Measurements from ENCODE around the gene PIK3R5. TPM values are rescaled to one million over a fixed set of nuclear protein-coding genes. Genes with fewer than 3 reads are reported as not detected.

Gene PIK3R5
- total and polyA plus RNA-seq, 5 experiments from 2014 or later = 20.0 to 104 (median 44.0) TPM

DNA sequence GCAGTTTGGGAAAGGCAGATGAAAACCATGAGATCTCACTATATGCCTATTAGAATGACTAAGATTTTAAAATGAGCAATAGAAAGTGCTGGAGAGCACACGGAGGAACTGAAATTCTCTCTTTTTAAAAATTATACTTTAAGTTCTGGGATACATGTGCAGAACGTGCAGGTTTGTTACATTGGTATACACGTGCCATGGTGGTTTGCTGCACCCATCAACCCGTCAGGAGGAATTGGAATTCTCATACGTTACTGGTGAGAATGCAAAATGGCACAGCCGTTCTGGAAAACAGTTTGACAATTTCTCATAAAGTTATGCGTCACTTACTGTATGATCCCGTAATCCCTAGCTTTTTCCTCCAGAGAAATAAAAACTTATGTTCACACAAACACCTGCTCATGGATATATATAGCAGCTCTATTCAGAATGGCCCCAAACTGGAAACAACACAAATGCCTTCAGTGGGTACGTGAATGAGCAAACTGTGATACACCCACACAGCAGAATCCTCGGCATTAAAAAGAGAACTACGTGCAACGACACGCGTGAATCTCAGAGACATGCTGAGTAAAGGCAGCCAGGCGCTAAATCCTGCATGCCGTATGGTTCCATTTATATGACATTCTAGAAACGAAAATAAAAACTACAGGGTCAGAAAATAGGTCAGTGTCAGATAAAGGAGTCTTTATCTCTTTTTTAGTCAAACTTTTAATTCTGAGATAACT, 109.9 kb downstream of the PIK3R5 start:
- no peaks in the 10 kb centered on the region for H3K36me3 Mint-ChIP-seq
- H3K27me3 Mint-ChIP-seq = no peaks in the 10 kb centered on the region
- H3K4me1 Mint-ChIP-seq = peaks cover 4 to 28% (median 17%) of the 10 kb centered on the region in 4 donors
- H3K4me3 Mint-ChIP-seq = peak overlapping the region in 1 of 10 donors; percentile 3
- POLR2A ChIA-PET = no interaction called here
- no peak for ATAC-seq
- DNase-seq = no peak
- no peaks in the 10 kb centered on the region for H3K9me3 Mint-ChIP-seq
- no peak overlapping the region for H3K27ac Mint-ChIP-seq

DNA sequence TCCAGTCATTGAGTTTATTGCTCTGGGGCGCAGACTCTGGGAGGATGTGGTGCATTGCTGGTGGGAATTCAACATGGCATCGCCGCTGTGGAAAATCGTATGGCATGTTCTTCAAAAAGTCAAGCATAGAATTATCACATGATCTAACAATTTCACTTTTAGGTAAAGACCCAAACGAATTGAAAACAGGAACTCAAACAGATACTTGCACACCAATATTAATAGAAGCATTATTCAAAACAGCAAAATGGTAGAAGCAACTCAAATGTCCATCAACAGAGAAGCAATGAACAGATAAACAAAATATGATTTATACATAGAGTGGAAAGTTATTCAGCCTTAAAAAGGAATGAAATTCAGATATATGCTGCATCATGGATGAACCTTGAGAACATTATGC, 113.9 kb downstream of the PIK3R5 start:
- Mint-ChIP-seq H3K4me1 (peaks cover 0 to 2% (median under 1%) of the 10 kb centered on the region in 4 donors), H3K9me3 (no peaks in the 10 kb centered on the region), H3K4me3 (no peak overlapping the region), H3K36me3 (peaks cover 0 to 5% (median 0%) of the 10 kb centered on the region in 3 donors), H3K27ac (no peak overlapping the region), H3K27me3 (no peaks in the 10 kb centered on the region)
- ATAC-seq = no peak
- DNase-seq = no peak
- POLR2A ChIA-PET = no interaction called here

DNA sequence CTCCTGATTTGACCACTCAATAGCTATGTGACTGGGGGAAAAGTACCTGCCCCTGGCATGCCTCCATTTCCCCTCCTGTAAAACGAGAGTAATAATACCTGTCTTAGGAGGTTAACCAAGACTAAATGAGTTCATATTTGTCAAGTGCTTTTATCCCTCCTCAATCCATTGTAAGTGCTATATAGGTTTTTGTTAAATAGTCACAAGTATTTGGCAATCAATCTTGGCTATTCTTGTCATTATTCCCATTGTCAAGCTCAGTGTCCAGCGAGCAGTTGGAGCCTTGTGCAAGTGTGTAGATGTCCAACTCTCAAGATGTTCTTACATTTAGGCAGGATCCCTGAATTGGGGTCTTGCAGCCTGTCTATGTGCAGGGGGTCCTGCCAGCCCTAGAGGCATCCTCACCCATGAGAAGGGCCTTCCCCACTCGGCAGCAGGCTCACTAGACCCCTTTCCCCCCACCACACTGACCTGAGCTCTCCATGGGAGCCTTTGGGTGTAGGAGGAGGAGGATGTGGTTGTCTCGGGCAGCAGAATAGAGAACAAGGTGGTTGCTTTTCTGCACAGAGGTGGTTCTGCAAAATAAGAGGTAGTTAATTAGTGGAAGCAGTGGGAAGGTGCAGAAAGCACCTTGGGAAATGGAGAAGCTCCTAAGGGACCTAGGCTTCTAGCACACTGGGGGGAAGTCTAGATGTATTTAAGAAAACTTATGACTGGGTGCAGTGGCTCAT, 116.0 kb downstream of the PIK3R5 start:
- Mint-ChIP-seq H3K36me3 (peaks cover 0 to 7% (median 0%) of the 10 kb centered on the region in 3 donors), H3K9me3 (no peaks in the 10 kb centered on the region), H3K27ac (no peak overlapping the region), H3K4me3 (no peak overlapping the region), H3K4me1 (no peaks in the 10 kb centered on the region), H3K27me3 (no peaks in the 10 kb centered on the region)
- no peak for DNase-seq
- ATAC-seq = no peak
- POLR2A ChIA-PET = no interaction called here

DNA sequence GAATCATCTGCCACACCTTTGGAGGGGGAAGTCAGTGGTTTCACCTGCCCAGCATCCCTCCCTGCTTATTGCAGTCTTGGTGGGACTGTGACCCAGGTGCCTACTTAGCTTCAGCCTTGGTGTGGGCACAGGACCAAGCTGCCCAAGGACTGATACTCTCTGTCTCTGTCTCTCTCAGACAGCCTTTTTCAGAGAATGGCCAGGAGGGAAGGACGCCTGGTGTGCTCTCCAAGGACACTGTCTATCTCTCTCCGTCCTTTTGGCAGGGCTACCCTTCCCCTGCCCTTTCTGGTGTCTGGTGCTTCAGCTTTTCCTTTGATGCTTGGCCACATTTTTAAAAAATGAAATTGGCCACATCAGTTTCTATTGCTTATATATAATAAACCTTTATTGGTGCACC, 117.6 kb downstream of the PIK3R5 start:
- H3K36me3 Mint-ChIP-seq = peaks cover 0 to 7% (median 0%) of the 10 kb centered on the region in 3 donors
- POLR2A ChIA-PET = no interaction called here
- no peak for DNase-seq
- no peaks in the 10 kb centered on the region for H3K9me3 Mint-ChIP-seq
- H3K27ac Mint-ChIP-seq = no peak overlapping the region
- no peak overlapping the region for H3K4me3 Mint-ChIP-seq
- peaks cover 0 to 8% (median 5%) of the 10 kb centered on the region in 4 donors for H3K4me1 Mint-ChIP-seq
- ATAC-seq = no peak
- no peaks in the 10 kb centered on the region for H3K27me3 Mint-ChIP-seq

DNA sequence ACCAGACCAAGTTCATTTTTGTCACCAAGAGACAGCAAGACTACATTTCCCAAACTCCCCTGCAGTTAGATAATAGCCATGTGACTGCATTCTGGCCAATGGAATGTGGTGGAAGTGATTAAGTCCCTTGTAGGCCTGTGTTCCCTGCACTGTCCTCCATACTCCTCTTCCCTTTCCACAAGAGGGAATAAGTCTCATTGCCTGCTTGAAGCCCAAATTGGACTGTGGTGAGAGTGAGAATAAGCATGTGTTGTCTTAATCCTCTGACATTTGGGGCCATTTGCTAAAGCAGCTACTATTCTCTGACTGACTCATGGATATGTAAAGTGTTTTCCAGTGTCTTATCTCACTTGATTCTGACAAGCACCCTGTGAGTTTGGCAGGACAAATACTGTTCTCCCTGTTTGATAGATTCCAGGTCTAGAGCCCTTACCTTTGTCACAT, 118.7 kb downstream of the PIK3R5 start:
- H3K27ac Mint-ChIP-seq = no peak overlapping the region
- no peaks in the 10 kb centered on the region for H3K27me3 Mint-ChIP-seq
- DNase-seq = no peak
- no peak overlapping the region for H3K4me3 Mint-ChIP-seq
- no peak for ATAC-seq
- peaks cover 1 to 11% (median 5%) of the 10 kb centered on the region in 4 donors for H3K4me1 Mint-ChIP-seq
- POLR2A ChIA-PET = no interaction called here
- peaks cover 0 to 12% (median 0%) of the 10 kb centered on the region in 3 donors for H3K36me3 Mint-ChIP-seq
- no peaks in the 10 kb centered on the region for H3K9me3 Mint-ChIP-seq

DNA sequence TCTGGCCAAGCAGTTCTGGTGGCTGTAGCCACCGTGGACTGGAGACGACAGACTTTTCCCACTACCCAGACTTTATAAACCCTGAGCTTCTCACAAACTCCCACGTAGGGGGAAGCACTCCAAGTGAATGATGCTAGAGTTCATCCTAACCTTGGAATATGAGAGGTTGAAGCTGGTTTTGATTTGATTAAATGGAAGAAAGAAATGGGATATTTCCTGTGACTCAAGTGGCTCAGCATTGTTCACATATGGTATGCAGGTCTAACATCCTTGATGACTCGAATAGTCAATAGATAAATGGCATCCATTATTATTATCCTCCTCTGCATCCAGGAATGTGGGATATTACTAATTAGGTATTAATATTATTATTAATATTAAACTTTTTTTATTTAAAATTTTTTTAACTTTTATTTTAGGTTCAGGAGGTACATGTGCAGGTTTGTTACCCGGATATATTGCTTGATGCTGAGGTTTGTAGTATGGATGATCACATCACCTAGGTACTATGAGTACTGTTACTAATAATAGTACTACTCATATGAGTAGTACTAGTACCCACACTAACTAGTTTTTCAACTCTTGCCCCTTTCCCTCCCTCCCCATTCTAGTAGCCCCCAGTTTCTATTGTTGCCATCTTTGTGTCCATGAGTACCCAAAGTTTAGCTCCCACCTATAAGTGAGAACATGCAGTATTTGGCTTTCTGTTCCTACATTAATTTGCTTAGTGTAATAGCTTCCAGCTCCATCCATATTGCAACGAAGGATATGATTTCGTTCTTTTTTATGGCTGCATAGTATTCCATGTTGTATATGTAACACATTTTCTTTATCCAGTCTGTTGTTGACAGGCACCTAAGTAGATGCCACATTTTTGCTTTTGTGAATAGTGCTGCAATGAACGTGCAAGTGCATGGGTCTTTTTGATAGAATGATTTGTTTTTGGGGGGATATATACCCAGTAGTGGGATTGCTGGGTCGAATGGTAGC, 121.0 kb downstream of the PIK3R5 start:
- no peak for ATAC-seq
- POLR2A ChIA-PET = no interaction called here

DNA sequence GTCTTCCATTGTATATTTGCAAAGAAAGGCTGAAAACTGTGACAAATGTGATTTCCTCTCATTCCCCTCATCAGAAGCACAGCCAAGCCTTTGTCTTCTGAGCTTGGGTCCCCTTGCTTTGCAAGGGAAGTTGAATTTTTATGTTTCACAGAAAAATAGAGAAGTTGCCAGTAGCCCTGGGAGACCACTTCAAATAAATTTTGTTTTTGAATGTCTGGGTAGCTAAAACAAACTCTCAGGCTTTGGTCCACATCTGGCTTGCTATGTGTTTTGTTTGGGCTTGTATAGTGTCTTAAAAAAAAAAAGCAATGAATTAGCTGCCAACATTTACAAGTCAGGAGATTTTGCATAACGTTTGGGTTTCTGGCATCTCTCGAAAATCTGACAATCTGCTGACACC, 122.2 kb downstream of the PIK3R5 start:
- Mint-ChIP-seq H3K4me1 (peaks cover 1 to 11% (median 5%) of the 10 kb centered on the region in 4 donors), H3K36me3 (peaks cover 0 to 6% (median 0%) of the 10 kb centered on the region in 3 donors), H3K27ac (peak overlapping the region in 2 of 10 donors; percentile 19 to 46), H3K9me3 (no peaks in the 10 kb centered on the region), H3K4me3 (no peak overlapping the region), H3K27me3 (no peaks in the 10 kb centered on the region)
- ATAC-seq = no peak
- POLR2A ChIA-PET = no interaction called here
- DNase-seq = no peak

More for the DNA sequence above, 121.0 kb downstream of the PIK3R5 start:
- Mint-ChIP-seq H3K27ac (no peak overlapping the region), H3K36me3 (peaks cover 0 to 10% (median 0%) of the 10 kb centered on the region in 3 donors), H3K4me3 (no peak overlapping the region), H3K4me1 (peaks cover 1 to 11% (median 5%) of the 10 kb centered on the region in 4 donors), H3K27me3 (no peaks in the 10 kb centered on the region), H3K9me3 (no peaks in the 10 kb centered on the region)
- no peak for DNase-seq

DNA sequence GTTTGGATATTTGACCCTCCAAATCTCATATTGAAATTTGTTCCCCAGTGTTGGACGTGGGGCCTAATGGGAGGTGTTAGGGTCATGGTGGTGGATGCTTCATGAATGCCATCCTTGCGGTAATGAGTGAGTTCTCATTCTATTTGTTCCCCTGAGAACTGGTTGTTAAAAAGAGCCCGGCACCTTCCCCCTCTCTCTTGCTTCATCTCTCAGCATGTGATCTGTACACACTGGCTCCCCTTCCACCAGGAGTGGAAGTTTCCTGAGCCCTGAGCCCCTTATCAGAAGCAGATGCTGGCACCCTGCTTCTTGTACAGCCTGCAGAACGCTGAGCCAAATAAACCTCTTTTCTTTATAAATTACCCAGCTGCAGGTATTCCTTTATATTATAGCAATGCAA, 123.7 kb downstream of the PIK3R5 start:
- POLR2A ChIA-PET = no interaction called here
- H3K27ac Mint-ChIP-seq = no peak overlapping the region

DNA sequence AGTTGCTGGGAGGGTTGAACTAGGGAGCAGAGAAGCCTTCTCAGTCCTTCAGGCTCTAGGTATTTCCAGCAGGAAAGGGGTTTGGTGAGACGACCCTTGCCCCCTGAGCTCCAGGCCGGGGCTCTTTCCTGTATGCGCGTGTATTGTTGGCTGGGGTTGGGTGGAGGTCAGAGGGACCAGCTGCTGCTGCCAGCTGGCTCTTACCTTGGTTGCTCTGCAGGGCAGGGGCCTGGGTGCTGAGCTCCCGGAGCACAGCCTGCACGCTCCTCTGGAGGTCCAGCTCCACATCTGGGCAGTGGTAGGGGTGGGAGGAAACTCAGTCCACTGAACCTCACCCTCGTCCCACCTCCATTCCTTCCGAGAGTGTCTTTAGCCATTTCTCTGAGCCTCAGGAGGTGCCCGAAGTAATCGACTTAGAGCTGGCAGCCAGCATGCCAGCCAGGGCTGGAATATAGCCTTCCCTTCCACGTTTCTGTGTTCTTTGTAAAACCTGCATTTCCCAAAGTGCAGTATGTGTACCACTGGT, 126.0 kb downstream of the PIK3R5 start:
- POLR2A ChIA-PET = no interaction called here
- no peaks in the 10 kb centered on the region for H3K27me3 Mint-ChIP-seq
- no peak overlapping the region for H3K4me3 Mint-ChIP-seq
- H3K36me3 Mint-ChIP-seq = peaks cover 0 to 7% (median 0%) of the 10 kb centered on the region in 3 donors
- no peak for DNase-seq
- no peaks in the 10 kb centered on the region for H3K9me3 Mint-ChIP-seq
- peaks cover 1 to 11% (median 5%) of the 10 kb centered on the region in 4 donors for H3K4me1 Mint-ChIP-seq
- ATAC-seq = no peak
- peak overlapping the region in 1 of 10 donors; percentile 57 for H3K27ac Mint-ChIP-seq

More for the DNA sequence above, 123.7 kb downstream of the PIK3R5 start:
- ATAC-seq (no peak), DNase-seq (no peak)
- Mint-ChIP-seq H3K4me1 (peaks cover 1 to 11% (median 5%) of the 10 kb centered on the region in 4 donors), H3K27me3 (no peaks in the 10 kb centered on the region), H3K36me3 (peaks cover 0 to 6% (median 0%) of the 10 kb centered on the region in 3 donors), H3K4me3 (no peak overlapping the region), H3K9me3 (no peaks in the 10 kb centered on the region)

DNA sequence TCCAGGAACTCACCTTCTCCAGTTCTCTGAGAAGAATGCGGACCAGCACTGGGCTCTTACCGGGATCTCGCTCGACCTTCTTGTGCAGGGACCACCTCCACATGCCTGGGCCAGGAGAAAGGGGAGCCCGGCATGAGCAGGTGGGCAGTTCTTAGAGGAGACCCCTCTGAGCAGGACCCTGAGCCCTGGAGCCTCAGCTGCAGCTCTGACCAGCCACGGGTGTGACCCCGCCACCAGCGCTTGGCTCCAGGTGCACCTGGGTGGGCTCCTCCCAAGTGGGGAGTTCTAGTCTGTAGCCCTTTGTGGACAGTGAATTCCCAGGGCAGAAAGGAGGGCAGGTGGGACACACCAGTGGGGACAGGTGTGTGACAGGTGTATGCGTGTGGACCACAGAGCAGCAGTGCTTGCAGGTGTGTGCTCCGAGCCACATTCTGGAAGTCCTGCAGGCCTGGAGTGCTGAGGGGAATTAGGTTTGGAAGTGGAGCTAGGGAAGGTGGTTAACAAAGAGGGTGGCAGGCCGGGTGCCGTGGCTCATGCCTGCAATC, 126.9 kb downstream of the PIK3R5 start:
- POLR2A ChIA-PET = no interaction called here
- Mint-ChIP-seq H3K27me3 (no peaks in the 10 kb centered on the region), H3K4me1 (peaks cover 1 to 10% (median 4%) of the 10 kb centered on the region in 4 donors), H3K36me3 (peaks cover 0 to 7% (median 0%) of the 10 kb centered on the region in 3 donors), H3K27ac (peak overlapping the region in 1 of 10 donors; percentile 81), H3K4me3 (no peak overlapping the region), H3K9me3 (no peaks in the 10 kb centered on the region)
- no peak for ATAC-seq
- no peak for DNase-seq

DNA sequence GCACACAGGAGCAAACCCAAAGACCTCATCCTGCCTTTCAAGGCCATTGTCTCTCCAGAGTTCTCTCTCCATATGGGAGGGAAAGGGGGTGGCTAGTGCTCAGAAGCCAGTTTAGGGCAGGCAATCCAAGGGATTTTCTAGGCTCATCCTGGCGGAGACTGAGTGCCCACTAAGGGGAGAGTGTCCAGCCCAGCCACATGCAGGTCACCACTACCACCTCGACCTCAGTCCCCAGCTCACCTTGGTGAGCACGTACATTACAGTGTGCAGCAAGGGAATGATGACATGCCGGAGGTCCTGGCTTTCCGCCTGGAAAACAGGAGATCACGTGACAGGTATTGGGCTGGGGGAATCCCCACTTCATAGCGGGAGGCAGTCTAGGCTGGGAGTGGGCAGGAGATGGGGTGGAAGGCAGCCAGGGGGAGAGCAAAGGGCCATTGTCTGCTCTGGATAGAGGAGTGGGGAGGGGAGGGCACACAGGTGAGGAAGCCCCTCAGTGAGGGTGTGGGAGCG, 127.9 kb downstream of the PIK3R5 start:
- no peak for ATAC-seq
- no peak for DNase-seq
- Mint-ChIP-seq H3K27ac (peak overlapping the region in 1 of 10 donors; percentile 27), H3K4me3 (no peak overlapping the region), H3K4me1 (peaks cover 0 to 2% (median under 1%) of the 10 kb centered on the region in 4 donors), H3K36me3 (peaks cover 0 to 7% (median 0%) of the 10 kb centered on the region in 3 donors), H3K27me3 (no peaks in the 10 kb centered on the region), H3K9me3 (no peaks in the 10 kb centered on the region)
- POLR2A ChIA-PET = no interaction called here
